Posterior cingulate gyrus (tissue), 11 donors: ENCODE results near the gene ALK.

Experiments
- DNase-seq, 10 donors: peaks; one replicate each; pipeline versions ENCODE4 v3.0.0 to v3.0.0-alpha.2; 2020 to 2021; ENCODE audit warnings: mixed read lengths in 3 of 10
- intact Hi-C: fragments of 100-400 bp; cut with DNase I; formaldehyde crosslinking; loops from one replicate; pipeline ENCODE4 v1.15.1; 2023

Gene ALK

GRCh38 chr2:29803537-29803936 is 117.8 kb downstream of the ALK start:
- intact Hi-C loops, result no loop called here
- DNase-seq, result no peak

GRCh38 chr2:29802986-29803385 is 118.4 kb downstream of the ALK start:
- no peak for DNase-seq
- intact Hi-C loops, result no loop called here

DNA sequence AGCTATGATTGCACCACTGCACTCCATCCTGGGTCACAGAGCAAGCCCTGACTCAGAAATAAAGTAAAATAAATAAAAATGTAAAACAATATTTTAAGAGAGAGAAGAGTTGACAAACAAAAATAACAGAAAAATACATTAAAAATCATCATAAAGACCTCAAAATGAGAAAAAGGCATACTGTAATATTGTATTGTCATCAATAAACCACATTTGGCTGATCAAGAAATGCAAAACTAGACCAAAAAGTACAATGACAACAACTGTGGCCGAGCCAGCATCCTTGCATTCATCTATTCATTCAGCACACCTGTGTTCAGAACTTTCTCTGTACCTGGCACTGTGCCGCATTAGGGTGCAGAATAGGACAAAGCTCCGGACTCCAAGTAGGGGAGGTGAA is 121.8 kb downstream of the ALK start:
- intact Hi-C loops, result no loop called here
- no peak for DNase-seq

DNA sequence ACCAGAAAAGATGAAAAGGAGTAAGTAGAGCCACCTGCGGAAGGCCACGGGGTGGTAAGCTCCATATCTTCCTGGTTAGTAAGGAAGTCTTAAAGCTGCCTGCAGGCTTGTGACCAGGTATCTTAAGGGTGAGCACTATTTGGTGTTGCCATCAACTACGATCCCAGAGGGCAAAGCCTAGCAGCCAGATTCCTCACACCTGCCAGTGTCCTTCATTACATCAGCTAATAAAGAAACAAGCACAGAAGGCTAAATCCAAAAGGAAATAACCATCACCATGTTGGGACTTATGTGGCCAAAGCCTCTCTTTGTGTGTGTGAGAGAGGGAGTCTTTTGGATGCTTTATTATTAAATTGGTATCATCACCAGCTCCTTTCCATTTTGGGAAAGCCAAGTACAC is 123.5 kb downstream of the ALK start:
- intact Hi-C loops, result no loop called here
- no peak for DNase-seq

DNA sequence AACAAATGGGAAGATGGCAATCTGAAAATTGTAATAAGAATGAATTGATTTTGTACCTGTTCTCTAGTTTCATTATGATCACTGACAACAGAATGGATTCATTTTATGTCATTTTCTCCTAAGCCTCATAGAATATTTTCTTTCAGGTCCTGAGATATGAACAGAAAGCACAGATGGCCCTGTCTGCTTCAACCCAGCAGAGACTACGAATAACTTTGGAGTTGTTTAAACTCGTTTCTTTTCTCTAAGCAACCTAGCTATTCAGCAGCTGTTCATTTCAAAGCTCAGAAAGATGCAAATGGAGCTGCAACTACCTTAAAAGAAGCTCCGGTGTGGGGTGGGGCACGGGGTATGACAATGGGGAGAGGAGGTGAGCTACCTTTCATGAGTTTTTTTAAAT is 124.9 kb downstream of the ALK start:
- intact Hi-C loops, result no loop called here
- DNase-seq, result no peak

DNA sequence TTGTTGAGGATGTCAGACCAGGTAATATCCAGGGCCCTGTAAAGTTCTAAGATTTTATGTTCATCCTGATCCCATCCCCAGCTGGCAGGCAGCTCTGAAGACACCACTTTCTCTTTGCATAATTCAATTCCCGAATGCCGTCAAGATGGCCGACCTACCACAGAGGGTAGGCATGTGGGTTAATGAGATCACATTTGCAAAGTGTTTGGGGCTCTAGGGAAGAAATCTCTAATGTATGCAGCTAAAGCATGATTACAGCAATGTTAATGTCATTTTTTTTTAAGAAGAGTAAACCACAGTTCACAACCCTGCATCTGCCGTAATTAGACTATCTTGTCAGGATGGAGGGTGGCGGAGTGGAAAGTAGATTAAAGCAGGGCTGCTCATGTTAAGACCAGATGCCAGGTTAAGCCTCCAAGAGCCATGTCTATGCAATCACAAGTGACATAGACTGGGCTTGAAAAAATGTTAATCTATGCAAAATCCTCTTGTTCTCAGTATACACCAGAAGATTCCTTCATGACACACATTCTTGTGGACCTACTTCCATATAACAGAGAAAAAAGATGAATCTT is 131.4 kb downstream of the ALK start:
- intact Hi-C loops, result no loop called here
- no peak for DNase-seq

DNA sequence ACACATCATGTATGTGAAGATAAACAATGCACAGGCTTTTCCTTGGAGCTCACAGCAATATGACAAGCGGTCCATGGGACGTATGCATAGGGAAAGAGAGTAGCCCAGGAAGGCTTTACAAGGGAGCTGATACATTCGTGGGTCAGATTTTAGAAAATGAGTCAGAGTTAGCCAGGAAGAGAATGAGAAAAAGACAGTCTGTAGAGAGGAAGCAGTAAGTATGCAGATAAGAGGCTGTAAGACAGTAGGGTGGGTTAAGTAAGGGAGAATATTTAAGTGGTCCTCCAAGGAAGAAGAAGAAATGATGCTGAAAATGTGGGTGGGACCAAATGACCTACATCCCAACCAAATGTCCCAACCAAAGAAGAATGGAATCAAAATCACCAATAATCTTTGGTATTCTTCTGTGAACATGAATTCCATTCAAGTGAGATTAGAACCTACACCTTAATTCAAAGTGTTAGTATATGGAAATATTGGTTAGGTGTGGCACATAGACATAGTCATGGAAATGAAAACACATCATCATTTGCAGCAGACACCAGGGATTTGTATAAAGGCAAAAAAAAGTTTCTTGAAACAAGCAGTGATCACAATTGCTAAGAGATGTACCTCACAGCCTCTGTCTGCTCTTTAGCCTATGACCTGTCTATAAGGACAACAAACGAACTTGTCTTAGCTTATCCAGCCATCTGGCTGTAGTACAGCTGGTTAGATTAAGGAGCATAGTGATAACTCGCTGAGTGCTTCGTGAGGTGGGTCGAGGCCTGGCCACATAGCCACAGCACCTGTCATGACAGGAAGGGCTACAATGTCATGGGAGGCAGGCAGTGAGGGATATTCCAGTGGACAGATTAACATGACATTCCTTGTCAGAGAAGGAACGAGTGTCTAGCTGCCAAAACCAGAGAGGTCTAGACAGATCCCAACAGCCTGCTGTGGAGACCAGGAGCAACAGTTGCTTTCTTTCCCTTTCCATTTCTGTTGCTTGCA is 133.6 kb downstream of the ALK start:
- no peak for DNase-seq
- intact Hi-C loops, result no loop called here

GRCh38 chr2:29786361-29786760 is 135.0 kb downstream of the ALK start:
- intact Hi-C loops, result no loop called here
- no peak for DNase-seq

DNA sequence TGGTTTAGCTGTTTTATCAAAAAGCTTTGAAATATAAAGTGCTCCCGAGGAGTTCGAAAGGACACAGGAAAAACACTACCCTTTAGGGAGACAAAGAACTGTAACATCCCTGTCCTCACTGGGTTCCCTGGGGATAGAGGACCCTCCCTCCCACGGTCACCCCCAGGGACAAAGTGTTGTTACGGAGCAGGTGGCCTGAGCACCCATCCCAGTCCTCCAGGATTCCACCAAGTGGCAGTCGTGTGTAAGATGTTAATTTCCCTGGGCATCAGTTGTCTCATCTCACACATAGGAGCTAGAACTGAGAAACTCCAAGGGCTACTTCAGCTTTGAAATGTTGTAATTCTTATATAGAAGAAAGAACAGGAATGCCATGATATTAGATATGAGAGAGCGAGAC is 137.7 kb downstream of the ALK start:
- intact Hi-C loops, result no loop called here

DNA sequence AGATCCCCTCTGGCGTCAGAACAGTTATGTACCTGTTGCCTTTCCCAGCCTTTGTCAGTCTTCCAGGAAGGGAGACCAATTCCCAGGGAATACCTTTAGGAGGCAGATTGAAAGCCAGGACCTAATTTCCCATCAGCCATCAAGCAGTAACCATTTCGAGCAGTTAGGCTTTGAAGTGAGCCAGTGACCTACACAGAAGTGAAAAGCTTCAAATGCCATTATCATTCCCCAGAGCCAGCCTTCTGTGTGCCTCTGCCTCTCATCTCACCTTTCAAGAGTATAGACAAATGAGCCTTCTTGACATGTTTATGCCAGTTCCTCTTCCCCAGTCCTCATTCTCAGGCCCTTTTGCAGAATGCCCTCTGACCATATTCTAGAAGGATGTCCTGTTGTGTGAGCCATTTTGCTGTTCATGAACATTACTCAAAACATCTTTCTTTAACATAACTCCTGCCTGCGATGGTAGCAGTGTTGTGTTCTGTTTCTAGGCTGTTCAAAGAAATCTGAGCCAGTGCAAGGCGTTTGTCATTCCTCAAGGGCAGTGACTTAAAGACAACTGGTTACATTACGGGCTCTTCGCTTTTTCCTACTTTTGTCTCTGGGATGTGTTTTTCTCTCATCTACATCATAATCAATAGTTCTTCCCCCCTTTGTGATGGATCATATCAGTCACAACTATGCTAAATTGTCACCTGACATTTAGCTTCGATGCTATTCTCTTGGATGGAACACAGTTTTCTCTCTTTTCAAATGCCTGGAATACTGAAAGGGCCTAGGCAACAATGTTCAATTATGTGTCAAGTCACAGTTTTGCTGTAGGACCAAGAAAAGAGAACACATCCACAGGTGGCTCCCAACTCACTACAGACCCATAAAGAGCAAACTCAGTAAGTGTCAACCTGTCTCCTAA is 138.6 kb downstream of the ALK start:
- DNase-seq, result no peak
- intact Hi-C loops, result no loop called here

More for the DNA sequence above, 137.7 kb downstream of the ALK start:
- DNase-seq, result no peak

DNA sequence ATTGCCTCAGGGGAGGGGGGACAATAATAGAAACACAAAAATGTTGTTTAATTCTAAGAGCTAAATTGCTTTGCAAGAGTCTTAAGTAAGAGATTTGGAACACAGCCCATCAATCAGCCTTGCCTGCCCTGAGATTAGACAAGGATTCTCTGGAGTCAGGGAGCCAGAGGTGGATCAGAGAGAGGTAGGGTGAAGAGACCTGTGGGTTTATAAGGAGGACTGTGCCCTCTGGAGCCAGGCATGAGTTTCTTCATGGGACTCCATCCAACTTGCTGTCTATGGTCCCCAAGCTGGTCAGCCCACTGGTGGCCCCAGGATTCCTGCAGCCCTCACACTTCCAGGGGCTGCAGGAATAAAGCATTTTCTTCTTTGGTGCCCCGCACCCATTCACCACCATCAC is 139.3 kb downstream of the ALK start:
- DNase-seq, result peak in 1 of 10 donors; percentile 82
- intact Hi-C loops, result no loop called here

- DNase-seq, result no peak
- intact Hi-C loops, result no loop called here
Measured at GRCh38 chr2:29780906-29781305, 140.5 kb downstream of the ALK start.

DNA sequence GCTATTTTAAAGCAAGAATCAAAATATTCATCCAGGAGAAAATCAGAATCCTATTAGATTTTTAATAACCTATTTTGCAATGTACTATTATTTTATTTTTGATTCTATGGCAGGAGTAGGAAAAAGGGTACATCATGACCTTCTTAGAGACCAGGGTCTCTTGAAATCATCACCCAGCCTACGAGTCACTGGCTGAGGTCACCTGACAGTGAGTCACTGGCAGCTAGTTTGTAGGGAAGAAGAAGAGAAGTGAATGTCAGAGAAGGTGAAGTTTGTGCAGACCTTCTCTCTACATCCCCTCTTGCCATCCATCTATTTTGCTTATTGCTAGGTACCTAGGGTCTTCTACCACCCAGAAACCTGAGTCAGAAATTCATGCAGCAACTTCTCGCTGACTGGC is 144.2 kb downstream of the ALK start:
- DNase-seq, result no peak
- intact Hi-C loops, result no loop called here

GRCh38 chr2:29776406-29776805 is 145.0 kb downstream of the ALK start:
- intact Hi-C loops, result no loop called here
- no peak for DNase-seq

- intact Hi-C loops, result no loop called here
- no peak for DNase-seq
Measured at GRCh38 chr2:29775937-29776336, 145.4 kb downstream of the ALK start.

- intact Hi-C loops, result no loop called here
Measured at GRCh38 chr2:29774624-29775023, 146.8 kb downstream of the ALK start.

GRCh38 chr2:29770846-29771245 is 150.5 kb downstream of the ALK start:
- intact Hi-C loops, result no loop called here

More at GRCh38 chr2:29774624-29775023, 146.8 kb downstream of the ALK start:
- no peak for DNase-seq

GRCh38 chr2:29769847-29770246 is 151.5 kb downstream of the ALK start:
- no peak for DNase-seq
- intact Hi-C loops, result no loop called here

More at GRCh38 chr2:29770846-29771245, 150.5 kb downstream of the ALK start:
- no peak for DNase-seq

GRCh38 chr2:29767606-29768335 is 153.6 kb downstream of the ALK start:
- intact Hi-C loops, result no loop called here
- no peak for DNase-seq

DNA sequence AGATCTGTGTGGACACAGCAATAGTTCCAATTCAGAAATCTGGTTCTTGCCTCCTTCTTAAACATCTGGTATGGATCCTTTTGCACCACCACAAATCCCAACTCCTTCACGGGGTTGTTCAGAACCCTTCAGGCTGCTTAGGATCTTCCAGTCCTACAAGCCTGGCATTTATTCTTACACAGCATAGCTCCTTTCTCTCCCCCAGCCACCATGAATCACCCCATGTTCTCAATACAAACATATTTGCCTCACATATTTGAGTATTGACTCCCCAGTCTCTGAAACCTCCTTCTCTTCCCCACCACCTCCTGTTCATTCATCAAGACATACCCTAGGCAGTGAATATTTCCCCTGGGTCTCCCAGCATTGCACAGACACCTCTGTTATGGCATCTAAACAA is 155.2 kb downstream of the ALK start:
- intact Hi-C loops, result no loop called here
- DNase-seq, result no peak
